Measurements from ENCODE around the gene AGBL1. TPM values are rescaled to one million over a fixed set of nuclear protein-coding genes. Genes with fewer than 3 reads are reported as not detected.
"Not testable (repeated sequence)": the region's sequence is repeated elsewhere in the genome, so short reads cannot be mapped to it uniquely, and the experiment has no call there.

AGBL1 gene
- total RNA-seq, 1 donor from 2014 or later = 0.47 TPM

DNA sequence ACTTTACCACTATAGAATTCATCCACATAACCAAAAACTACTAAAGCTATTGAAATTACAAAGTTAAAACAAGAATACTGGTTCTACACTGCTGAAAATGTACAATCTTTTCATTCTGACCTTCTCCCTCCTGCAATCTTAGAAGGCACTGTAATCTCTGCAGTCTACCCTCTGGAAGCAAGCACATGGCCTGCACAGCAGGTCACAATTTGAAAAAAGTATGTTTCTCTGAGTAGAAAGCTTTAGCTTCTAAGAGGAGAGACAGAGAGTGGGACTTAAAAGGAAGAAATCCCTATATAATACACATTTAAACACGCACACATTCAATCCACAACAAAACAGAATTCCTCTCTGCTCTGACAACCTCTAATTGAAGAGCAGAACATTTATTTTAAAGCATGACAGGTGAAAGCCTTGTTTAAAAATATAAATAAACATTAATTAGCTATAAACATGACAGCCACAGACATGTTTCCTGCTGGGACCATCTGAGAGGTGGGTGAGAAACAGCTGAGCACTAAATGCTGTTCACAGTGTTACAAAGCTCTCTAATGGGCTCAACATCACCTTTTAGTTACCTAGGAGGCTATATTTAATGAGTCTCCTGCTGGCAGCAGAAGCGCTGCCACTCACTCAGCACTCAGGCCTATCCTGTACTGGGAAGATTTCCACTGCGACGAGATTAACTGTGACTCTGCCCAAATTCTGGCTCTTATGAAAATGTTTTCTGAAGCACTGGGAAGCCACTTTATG lies 447.4 kb downstream of the AGBL1 start:
- no peak for DNase-seq

DNA sequence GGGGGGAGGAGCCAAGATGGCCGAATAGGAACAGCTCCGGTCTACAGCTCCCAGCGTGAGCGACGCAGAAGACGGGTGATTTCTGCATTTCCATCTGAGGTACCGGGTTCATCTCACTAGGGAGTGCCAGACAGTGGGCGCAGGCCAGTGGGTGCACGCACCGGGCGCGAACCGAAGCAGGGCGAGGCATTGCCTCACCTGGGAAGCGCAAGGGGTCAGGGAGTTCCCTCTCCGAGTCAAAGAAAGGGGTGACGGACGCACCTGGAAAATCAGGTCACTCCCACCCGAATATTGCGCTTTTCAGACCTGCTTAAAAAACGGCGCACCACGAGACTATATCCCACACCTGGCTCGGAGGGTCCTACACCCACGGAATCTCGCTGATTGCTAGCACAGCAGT lies 448.4 kb downstream of the AGBL1 start:
- DNase-seq = not testable (repeated sequence)

DNA sequence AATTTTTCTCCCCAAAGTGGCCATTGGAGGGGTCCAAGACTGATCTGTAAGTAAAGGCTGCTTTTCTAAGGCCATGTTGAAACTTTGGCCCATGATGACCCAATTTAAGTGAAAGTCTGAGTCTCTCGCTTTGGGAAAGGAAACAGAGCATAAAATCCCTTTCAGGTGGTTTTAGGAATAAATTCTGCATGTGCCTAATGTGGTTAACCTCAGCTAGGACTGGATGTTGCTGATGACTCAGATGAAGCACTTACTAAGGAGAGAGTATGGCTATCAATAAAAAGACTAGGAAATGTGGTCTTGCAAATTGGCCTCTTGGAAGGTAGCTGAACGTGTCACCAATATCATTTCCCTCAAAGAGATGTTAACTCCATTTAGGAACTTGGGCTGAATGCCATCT lies 458.5 kb downstream of the AGBL1 start:
- DNase-seq = no peak

DNA sequence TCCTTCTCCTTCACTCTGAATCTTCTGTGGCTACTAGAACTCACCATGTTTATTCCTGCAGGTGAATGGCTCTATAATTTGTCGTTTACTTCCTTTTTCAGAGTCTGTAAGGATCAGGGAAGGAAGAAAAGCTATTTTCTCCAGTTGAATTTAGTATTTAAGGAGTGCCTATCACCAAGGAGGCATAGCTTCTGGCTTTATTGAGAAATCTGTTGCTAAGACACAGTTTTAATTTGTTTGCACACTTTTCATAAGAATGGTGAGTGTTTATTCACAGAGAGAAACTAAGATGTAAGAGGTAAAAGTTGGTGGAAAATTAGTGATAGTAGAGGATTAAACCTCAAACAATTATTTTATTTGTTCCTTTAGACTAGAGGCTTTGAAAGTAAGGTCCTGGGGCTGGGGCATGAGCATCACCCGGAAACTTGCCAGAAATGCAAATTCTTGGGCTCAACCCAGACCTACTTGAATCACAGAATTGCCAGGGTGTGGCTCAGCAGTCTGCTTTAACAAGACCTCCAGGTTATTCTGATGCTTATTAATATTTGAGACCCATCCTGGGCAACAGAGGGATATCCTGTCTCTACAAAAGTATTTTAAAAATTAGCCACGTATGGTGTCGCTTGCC lies 461.3 kb downstream of the AGBL1 start:
- DNase-seq = no peak

DNA sequence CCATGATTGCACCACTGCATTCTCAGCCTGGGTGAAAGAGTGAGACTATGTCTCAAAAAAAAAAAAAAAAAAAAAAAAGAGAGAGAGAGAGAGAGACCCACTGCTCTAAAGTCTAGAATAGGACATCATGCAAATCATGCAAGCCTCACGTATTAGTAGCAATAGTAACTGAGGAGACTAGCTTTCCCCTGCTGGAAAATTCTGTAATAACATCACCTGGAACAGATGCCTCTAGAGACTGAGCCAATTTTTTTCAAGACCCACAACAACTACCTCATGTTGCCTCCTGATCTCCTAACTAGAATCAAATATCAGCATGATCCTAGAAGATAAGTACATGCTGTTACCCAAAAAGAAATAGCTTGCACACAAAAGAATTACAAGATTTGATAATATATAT lies 461.9 kb downstream of the AGBL1 start:
- no peak for DNase-seq

DNA sequence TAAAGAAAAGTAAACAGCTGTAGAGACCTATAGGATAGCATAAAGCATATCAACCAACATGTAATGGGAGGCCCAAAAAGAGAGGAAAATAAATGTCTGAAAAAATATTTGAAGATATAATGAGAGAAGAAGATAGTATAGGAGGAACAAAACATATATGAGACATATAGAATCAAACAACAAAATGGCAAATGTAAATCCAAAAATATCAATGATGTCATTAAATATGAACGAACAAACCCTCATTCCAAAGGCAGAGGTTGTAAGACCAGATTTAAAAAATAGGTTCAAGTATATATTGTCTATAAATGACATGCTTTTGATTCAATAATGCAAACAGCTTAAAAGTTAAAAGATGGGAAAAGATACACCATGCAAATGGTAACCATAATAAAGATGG lies 470.4 kb downstream of the AGBL1 start:
- no peak for DNase-seq

DNA sequence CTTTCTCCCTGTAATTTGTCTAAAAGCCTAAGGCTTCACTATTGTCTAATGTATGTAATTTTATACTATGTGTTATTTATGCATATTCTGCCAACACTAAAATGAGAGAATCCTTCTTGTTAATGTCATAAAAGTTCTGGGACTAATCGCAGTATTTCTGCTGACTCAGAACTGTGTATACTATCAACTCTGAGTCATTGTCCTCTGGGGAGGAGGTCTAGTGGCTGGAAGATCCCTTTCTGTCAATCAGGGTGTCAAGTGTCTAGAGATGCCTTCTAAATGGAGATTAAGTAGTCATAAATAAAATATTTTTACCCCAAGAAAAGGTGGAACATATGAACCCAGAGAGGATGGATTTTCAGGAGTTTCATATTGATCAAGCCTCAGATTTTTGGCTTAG lies 473.4 kb downstream of the AGBL1 start:
- DNase-seq = no peak

DNA sequence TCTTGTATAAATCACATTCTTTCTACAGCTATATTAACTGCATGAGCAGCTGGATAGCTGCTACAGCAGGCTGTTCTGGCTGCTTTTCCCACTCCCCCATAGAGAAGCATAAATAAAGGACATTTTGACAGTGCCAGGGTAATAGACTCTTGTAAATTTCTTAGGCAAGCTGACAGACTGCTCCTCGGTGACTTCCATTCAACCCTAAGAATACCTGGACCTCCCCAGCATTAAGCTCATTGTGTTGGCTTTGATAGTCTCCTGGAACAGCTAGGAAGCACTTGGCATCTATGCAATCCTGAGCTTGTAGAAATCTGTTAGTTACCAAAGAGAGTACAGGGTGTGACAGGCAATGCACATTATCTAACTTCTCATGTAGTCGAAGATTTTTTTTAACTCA lies 475.4 kb downstream of the AGBL1 start:
- DNase-seq = no peak

DNA sequence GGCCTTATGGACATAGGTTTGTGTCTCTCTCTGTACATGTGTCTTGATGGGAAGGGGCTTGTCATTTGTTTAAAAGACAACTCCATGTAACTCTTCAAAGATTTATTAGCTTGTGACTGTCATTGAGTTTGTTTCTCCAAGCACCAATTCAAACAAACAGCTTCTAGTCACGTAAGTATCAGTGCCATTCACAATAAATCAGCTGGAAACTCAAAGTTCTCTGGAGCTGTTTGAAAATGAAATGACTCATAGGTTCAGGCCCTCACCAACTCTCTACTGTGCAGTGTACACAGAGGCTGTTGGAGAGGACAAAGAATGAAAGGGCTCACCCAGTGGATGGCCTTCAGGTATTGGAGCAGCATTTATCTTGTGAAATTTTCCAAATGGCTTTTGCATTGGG lies 476.3 kb downstream of the AGBL1 start:
- DNase-seq = no peak

DNA sequence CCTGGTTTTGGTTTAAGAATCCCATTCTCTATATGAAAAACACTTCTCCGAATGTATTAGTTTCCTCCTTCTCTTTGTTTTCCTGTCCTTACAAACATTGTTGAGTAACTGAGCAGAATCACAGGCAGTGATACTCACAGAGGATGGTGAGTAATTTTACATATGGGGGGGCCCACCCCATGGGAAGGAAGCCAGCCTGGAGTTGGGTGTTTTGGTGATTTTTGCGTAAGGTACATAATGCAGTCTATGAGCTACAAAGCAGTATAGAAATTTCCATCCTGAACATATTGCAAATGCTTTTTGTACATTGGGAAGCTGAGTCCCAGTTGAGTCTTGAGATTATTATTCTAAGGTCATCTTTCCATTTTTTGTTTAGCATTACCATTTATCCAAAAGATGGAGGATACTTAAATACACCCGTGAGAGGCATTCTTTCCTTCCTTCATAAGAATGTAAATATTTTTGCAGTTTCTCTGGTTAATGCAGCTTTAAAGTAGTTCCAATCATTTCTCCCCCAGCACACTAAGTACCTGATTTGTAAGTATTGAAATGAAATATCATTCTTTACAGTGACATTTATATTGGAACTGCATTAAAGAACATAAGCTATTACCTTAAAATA lies 476.8 kb downstream of the AGBL1 start:
- no peak for DNase-seq

DNA sequence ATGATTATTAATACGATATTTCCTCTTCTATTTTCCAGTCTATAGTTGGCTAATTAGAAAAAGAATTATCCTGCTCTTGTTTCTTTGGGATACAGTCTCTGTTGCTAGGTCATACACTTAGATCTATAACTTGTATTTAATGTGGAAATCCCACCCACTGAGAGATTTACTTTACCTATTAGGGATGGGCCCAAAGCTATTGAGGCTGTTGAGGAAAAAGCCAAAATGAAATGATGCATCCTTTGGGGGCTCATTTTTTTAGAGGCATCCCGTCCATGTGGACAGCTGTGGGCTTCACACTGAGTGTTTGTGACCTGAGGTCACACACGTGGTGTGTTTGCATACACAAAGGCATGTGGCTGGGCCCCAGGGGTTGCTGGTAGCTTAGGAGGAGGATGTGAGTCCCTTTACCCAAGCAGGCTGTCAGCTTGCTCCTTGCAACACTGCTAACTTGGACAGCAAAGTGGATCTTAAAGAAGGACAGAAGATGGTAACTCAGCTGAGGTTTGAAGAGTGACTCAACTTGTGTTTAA lies 477.4 kb downstream of the AGBL1 start:
- no peak for DNase-seq

DNA sequence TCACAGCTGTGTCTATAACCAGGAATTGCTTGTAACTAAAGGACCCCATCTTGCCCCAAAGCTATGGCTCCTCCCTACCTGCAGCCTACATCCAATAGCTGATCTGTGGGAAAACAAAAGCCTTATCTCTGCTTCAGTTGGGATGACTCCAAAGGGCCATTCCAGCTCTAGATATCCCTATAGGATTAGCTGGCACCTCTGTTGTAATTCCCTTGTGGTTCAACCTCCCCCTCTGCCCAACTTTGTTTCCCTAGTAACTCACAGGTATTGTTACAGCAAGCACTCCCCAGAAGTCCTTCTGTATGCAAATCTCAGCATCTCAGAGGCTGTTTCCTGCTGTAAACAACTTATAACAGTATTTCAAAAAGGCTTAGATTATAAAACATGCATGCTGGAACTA lies 478.6 kb downstream of the AGBL1 start:
- no peak for DNase-seq

DNA sequence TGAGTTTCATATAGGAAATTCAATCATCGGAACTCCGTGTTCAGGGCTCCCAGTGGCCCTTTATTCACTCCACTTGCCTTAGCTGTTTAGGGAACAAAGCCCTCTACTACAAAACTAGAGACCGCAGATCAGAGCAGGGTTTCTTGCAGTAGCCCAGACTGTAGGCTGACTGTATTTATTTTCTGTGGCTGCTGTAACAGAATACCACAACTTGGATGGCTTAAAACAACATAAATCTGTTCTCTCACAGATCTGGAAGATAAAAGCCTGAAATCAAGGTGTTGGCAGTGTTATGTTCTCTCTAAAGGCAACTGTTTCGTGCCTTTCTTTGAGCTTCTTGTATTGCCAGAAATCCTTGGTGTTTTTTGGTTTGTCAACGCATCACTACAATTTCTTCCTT lies 479.0 kb downstream of the AGBL1 start:
- DNase-seq = no peak

DNA sequence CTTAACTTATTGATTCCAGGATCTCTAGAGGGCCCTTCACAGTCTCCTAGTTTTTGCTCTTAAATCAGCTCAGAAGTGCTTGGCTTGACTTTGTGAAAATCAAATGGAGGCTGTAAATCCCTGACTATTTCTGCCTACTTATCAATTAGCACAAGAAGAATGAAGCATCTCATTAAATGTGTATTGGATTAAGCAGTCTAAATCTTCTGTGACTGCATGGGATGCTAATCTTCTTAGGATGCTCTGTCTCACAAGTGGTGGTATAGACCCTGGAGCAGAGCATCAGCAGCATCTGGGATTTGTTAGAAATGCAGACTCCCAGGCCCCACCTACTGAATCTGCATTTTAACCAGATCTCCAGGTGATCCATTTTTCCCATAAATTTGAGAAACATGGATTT lies 488.7 kb downstream of the AGBL1 start:
- no peak for DNase-seq

DNA sequence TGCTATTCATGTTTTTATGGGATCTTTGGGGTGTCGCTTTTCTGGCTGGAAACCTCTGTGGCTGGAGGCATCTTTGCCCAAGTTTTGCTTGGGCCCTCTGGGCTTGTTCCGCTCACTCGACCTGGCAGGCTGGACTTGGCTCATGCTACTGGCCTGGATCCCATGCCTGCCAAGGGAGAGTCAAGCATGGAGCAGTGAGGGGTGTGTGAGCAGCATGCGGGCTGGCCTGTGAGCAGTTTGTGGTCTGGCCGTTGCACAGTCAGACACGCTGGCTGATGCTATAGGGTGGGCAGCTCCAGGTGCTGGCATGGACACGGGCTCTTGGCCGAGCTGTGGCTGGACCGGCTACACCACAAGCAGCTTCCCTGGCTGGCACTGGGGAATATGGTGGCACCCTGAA lies 491.1 kb downstream of the AGBL1 start:
- no peak for DNase-seq

DNA sequence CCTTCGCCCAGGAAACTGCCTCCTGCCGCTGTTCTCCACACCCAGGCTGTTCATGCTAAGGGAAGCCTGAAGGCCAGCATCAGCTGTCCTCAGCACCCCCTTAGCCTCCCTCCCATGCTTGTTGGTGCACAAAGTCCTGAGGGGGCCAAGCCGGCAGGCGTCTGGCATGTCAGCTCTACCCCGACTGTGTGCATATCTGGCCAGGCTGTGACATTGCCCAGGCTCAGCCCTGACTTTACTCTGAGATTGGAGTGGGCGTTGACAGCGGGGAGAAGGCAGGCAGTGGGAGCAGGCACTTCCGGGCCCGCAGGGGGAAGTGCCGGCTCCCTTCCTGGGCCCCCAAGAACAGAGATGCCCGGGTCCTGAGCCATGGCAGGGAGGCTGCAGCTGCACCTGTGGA lies 492.2 kb downstream of the AGBL1 start:
- DNase-seq = no peak

DNA sequence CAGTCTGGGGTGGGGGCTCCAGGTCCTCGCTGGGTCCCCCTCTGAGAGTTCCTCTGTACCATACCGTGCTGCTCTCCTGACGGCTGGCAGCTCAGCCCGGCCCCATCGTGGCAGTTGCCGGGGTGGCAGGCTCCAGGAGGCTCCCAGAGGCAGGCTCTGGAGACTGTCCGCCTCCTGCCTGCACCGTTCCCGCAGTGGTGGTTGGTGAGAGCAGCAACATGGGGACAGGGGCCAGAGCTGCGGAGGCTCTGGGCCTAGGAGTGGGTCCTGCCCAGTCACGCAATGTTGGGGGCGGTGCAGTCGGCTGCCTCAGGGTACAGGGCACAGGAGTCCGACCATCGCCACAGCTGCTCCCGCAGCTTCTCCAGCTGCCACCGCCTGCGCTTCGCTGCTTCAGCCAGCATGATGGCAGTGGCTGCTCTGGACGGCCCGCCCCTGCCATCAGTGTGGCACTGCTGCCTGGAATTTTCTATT lies 492.7 kb downstream of the AGBL1 start:
- no peak for DNase-seq

DNA sequence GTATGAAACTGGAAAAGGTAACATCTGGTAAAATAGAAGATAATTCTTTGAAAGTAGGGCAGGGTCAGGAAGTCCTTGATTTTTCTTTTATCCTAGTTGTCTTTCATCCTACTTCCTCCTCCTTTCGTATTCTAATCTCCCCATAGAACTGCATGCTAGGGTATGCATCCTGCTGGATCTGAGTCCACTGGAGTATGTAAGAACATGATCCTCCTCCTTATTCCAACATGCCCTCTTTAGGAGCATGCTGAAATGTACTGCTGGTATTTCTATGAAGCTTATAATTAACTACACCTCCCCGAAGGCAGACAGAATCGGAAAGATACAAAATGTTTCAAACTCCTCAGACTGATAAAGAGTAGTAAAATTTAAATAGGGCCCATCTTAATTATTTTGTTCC lies 493.8 kb downstream of the AGBL1 start:
- no peak for DNase-seq

DNA sequence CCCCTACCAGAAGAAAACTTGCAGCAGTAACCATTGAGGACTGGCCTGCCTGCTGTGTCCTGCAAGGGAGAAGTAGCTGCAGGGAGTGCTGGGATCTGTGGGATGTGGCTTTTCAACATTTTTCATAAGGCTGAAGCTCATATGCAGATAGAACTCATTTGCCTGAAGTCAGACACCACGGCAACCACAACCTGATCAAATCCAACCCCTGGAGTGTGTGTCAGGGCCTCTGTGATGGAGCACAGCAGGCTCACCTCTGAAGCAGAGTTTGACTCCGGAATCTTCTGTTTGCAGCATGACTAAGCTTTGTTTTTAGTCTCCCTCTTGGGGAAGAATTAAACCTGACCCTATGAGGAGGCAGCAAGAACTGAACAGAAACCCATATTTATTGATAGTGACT lies 508.7 kb downstream of the AGBL1 start:
- DNase-seq = no peak

DNA sequence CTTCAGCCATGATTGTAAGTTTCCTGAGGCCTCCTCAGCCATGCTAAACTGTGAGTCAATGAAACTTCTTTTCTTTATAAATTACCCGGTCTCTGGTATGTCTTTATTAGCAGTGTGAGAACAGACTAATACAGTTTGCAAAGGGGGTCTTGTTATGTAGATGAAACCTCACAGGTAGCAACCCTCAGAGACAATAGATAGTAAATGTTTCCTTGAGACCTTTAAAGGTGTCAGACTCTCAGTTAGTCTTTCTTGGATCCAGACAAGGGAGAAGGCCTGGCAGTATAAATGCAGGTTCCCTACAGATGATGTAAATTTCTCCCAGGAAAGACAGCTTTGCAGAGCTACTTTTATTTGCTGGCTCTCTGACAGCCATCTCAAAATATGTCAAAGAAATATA lies 510.8 kb downstream of the AGBL1 start:
- no peak for DNase-seq

DNA sequence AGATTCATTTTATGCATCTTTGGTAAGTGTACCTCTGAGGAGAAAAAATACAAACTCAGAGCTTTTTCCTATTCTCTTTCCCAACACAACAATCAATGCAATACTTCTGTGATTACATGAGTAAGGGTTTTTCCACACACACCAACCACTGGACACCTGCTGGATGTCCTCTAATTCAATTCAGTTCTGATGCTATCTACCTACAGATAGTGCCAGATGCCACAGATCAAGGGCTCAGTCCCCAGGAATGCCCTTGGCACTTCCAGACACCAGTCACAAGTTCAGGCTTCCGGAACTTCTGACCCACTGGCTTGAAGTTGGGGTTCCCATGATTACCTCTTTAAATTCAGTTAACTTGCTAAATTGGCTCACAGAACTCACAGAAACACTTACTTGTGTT lies 511.5 kb downstream of the AGBL1 start:
- DNase-seq = no peak

DNA sequence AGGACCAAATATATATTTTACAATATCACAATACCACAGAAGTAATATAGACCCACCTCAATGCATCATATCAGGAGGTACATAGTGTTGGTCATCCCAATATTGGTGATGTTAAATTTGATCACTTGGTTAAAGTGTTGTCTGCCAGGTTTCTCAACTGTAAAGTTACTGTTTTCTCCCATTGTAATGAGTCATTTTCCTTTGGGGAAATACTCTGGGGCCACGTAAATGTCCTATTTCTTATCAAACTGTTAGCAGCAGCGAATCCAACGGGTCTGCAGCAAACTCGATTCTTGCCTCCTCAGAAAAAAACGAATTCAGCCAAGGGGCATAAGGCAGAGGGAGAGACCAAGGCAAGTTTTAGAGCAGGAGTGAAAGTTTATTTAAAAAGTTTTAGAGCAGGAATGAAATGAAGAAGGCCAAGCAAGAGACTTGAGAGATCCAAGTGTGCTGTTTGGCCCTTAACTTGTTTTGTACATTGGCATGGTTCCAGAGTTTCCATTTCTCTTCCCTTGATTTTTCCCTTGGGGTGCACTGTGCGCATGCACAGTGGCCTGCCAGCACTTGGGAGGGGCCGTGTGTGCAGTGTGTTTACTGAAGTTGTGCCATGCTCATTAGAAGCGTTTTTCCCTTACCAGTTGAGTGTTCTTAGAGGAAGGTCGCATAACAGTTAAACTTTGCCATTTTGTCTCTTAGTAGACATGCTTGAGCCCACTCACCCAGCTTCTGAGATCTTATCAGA lies 512.5 kb downstream of the AGBL1 start:
- no peak for DNase-seq

DNA sequence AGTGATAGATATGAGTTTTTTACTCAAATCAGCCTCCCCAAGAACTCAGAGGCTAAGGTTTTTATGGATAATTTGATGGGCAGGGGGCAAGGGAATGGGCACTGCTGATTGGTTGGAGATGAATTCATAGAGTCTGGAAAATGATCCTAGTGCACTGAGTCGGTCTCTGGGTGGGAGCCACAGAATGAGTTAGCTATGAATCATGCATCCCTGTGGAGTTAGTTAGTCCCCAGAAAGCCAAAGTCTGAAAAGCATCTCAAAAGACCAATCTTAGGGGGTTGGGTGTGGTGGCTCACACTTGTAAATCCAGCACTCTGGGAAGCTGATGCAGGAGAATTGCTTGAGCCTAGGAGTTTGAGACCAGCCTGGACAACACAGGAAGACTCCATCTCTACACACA lies 516.1 kb downstream of the AGBL1 start:
- no peak for DNase-seq

Measured in occipital lobe (tissue), 2 donors.